Stimulated activated CD4-positive, alpha-beta T cell treated with anti-CD3 and anti-CD28 coated beads, Interleukin-2, amount 100 ng/mL, for 4 hours (primary cell): ENCODE measurements around the gene BCL2L14.
"Not testable (repeated sequence)": the region's sequence is repeated elsewhere in the genome, so short reads cannot be mapped to it uniquely, and the experiment has no call there.

Experiments
- DNase-seq: peaks from one replicate; pipeline ENCODE4 v3.0.0-alpha.2; 2020; ENCODE audit warnings: low read depth

The BCL2L14 gene

DNA sequence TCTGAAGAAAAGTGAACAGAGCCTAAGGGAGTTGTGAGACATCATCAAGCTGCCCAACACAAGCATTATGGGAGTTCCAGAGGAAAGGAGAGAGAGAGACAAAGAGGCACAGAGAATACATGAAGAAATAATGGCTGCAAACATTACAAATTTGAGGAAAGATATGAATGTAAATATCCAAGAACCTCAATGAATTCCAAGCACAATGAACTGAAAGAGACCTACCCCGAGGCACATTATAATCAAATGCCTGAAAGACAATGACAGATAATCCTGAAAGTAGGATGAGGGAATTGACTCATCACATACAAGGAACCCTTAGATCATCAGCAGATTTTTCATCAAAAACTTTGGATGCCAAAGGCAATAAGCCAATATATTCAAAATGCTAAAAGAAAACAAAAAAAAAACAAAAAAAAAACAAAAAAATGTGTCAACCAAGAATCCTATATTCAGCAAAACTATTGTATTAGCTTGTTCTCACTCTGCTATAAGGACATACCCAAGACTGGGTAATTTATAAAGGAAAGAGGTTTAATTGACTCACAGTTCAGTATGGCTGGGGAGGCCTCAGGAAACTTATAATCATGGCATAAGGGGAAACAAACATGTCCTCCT lies 37.8 kb downstream of the BCL2L14 start:
- DNase-seq = no peak

DNA sequence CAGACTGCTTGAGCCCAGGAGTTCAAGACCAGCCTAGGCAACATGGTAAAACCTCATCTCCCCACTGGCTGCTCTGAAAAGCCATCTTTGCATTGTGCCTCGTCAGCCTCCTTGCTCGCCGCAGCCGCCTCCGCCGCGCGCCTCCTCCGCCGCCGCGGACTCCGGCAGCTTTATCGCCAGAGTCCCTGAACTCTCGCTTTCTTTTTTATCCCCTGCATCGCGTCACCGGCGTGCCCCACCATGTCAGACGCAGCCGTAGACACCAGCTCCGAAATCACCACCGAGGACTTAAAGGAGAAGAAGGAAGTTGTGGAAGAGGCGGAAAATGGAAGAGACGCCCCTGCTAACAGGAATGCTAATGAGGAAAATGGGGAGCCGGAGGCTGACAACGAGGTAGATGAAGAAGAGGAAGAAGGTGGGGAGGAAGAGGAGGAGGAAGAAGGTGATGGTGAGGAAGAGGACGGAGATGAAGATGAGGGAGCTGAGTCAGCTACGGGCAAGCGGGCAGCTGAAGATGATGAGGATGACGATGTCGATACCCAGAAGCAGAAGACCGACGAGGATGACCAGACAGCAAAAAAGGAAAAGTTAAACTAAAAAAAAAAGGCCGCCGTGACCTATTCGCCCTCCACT lies 40.3 kb downstream of the BCL2L14 start:
- DNase-seq = peak; percentile 6

DNA sequence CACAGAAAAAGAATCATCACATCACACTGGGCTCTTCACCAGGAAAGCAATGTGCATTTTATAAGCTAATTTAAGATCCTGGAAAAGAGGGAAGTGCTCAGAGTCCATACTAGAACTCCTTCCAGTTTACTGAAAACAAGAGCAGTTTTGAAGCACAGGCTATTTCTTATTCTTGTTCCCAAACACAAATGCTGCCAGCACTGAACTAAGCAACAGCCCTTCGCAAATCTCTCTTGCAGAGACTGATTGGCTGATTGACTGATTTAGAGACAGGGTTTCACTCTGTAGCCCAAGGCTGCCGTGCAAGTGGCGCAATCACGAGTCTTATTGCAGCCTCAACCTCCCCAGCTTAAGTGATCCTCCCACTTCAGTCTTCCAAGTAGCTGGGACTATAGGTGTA lies 44.8 kb downstream of the BCL2L14 start:
- no peak for DNase-seq

DNA sequence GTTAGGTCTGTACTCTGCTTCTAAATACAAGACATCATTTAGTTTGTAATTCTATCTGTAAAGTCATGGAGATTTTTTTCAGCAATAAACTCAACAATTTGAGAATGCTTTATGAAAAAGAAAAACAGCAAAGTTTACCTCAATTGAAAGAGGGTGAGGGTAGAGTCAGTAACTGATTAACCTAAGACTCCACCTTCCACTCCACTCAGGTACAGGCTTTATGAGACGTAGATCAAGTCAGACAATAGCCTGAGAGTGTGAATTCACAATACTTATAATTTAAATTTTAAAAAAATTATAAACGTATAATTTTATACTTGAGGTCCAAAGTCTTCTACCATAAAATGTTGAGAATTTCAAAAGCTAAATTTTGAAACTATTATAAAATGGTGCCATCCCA lies 45.9 kb downstream of the BCL2L14 start:
- DNase-seq = no peak

DNA sequence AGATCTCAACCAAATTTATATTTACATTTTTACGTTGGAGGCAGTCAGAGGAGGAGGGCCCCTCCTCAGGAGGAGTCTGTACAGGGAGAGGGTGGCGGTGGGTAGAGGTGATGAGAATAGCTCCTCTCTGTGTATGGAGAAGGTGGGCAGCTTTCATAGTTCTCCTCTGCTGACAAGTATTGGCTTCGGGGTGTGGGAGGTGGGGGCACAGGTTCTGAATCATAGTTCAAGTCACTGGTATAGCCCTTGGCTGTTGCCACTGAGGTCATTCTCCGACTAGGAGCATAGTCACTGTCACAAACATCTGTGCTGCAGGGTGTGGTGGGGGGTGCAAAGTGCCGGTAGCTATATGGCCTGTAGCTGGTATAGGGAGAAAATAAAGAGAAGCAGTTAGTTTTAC lies 50.3 kb downstream of the BCL2L14 start:
- no peak for DNase-seq

DNA sequence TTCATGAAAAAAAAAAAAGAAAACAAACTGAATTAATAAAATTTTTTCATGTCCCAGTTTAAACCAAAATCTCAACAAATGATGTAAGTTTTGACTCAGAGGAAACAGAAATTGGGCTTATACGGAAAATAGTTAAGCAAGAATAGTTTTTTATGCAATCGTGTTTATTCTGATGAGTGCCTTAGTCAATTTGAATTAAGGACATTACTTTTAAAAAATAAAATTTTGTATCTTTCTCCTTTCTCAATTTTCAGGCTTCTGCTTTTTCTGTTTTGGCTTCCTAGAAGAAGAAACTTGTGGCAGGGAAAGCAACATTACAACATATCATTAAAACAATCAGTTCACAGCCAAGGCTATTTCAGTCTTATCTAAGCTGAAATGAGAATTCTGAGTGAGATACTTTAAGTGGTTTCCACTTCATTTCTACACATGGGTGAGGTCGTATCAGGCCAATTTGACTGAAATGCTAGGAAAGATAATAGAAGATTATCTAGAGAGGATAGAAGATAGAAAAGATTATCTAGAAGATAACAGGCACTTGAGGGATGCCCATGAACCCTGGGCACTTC lies 52.4 kb downstream of the BCL2L14 start:
- DNase-seq = no peak

DNA sequence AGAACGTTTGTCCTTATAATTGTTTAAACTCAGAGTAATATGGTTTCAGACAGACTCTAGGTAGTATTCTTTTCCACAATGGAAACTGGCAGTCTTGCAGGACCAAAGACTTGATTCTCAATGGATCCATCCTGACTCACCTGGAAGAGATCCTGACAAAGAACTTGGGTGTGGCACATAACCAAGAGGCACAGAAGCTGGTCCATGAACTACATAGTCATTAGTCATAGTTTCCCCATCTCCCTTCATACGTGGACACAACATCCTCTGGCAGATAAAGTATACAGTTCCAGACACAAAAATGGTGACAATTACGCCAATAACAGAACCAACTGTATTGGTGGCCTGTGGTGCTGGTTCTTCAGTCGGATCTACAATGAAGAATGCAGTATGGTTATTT lies 55.8 kb downstream of the BCL2L14 start:
- no peak for DNase-seq

DNA sequence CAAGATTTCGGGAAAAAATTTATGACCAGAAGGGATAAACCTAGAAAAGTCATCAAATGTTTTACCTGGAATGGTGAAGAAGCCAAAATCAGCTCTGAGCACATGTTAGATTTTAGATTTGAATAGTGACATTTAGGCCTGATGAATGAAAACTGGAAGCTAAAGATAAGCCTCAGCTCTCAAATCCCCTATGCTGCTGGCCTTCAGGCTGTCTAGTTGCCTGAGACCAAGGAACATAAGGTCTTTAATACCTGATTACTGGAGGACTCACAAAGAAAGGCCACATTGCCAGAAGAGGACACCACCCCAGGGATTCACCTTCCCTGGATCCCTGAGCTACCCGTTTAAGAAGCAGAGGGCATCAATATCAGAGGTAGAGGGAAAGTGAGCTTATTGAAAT lies 56.6 kb downstream of the BCL2L14 start:
- DNase-seq = no peak

DNA sequence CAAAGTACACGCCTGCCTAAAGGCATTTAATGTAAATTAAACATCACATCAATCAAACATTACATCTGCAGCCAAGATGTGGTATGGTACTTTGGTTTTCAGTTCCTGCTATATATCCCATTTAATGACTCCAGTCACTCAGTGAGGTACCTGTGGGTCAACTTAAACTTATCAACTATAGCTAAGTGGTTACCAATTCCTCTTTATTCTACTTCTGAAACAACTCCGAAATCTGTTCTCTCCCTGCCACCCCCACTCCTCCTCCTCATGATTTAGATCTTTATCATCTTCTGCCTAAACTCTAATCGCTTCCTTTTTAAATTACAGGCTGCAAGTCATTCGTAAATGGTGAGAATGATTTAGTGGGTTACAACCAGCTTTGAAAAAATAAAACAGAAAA lies 57.9 kb downstream of the BCL2L14 start:
- DNase-seq = no peak

DNA sequence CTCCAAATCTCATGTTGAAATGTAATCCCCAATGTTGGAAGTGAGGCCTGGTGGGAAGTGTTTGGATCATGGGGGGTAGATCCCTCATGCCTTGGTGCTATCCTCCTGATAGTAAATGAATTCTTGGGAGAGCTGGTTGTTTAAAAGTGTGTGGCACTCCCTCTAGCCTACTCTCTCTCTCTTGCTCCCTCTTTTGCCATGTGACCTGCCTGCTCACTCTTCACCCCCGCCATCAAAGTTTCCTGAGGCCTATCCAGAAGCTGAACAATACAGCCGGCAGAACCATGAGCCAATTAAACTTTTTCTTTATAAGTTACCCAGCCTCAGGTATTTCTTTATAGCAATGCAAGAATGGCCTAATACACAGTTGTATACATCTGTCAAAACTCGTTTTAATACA lies 62.5 kb downstream of the BCL2L14 start:
- DNase-seq = no peak

DNA sequence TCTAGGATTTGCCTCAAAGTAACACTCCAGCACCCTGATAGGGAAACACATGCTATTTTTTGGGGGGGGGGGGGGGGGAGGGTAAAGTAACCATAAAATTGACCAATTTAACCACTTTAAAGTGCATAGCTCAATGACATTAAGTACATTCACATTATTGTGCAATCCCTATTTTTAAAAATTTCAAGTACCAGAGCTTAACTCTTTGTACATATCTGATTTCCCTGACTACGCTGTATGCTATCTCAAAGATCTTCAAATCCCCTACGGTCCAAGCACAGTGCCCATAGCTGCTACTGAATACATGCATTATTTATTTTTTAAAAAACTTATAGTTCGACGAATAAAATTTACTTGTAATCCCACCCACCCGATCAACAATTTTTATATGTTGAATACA lies 63.0 kb downstream of the BCL2L14 start:
- no peak for DNase-seq

DNA sequence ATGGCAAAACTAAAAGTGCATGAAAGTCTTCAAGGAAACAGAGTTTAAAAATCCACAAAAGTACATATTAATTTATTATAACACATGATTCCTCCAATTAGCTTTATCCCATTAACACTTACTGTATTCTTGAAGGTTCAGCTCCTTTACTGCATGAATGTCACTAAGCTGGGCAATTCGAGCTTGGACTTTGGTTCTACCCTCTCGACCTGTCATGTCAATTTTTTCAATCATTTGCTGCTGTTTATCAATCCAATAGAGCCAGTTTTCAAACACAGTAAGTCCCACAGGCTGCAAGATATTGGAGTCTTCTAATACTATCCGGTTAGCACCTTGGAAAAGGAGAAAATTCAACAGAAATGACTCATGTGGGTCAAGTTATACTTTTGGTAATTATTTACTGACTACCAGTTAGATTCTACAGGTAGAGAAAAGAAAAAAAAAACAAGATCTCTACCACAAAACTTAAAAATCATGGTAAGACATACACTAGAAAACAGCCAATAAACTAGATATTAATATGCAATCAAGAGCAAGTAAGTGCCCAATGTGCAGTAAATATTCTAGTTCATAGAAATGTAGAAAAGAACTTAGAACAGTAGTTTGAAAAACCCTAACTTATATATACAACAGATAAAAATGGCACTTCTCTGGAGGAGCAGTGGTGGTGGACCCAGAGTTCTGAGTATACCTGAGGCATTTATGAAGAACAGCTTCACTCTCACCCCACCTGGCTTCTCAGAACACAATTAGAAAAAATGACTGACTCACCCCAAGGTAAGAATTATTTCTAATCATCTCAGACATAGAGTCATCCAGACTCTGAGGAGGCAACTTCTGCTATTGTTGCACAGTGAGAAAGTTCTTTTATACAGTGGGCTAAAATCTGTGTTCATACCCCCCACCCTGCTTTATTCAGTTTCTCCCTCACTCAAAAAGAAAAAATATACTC lies 67.7 kb downstream of the BCL2L14 start:
- no peak for DNase-seq

DNA sequence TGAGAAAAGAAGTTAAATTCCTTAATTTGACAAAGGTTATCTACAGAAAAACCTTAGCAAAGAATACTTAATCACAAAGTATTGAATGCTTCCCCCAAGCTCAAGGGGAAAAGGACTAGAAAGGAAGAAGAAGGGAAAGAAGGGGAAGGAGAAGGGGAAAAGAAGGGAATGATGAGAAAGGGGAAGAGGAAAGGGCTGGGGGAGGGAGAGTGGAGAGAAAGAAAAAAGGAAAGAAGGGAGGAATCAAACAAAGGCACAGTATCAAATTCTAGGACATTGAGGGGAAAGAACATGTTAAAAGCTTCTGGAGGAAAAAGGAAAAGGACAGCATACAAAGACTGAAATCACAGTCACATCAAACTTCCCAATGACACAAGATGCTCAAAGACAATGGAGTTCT lies 70.3 kb downstream of the BCL2L14 start:
- DNase-seq = no peak

DNA sequence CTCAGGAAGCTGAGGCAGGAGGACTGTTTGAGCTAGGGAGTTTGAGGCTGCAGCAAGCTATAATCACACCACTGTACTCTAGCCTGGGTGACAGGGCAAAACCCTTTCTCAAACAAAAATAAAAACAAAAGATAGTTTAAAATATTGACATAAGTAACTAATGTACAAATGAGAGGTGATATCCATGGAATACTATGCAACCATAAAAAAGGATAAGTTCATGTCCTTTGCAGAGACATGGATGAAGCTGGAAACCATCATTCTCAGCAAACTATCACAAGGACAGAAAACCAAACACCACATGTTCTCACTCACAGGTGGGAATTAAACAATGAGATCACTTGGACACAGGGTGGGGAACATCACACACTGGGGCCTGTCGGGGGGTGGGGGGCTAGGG lies 73.8 kb downstream of the BCL2L14 start:
- not testable (repeated sequence) for DNase-seq

DNA sequence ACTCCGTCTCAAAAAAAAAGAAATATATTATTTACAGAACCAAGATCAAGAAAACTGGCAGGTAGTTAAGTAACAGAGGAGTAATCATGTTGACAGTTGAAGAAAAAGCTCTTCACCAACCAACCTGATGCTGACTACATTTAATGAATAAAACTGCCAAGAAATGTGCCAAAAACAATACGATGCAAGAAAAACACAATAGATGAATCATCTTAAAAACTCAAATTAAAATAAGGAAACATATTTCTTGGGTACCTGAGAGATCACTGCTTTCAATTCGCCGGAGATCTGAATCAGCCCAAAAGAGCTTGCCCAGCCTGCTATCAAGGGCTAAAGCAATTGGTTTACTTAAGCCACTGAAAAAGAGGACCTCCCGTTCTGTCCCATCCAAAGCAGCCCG lies 76.4 kb downstream of the BCL2L14 start:
- DNase-seq = no peak
